ENCODE measurements around the gene OR51V1.
"Not testable (repeated sequence)": the region's sequence is repeated elsewhere in the genome, so short reads cannot be mapped to it uniquely, and the experiment has no call there.

Gene OR51V1

DNA sequence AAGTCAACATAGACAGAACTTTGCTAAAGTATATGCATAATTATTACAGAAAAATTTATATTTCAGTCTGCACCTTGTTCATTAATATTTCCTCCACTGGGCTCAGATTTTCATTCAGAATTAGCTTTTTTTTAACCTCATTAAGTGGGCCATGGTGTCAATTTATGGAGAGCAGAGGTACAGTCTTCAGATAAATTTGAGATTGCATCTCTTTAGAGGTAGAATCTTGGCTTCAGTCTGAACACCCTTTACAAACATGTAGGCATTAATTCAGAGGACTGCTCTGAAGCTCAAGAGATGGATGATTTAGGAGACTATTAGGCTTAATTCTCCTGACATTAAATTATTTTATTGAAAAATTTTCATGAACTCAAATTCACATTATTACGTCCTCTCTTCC, 29.8 kb upstream of the OR51V1 start:
- DNase-seq (ENCODE audit: low read depth) = no peak

GRCh38 chr11:5229796-5230195, 29.3 kb upstream of the OR51V1 start:
- DNase-seq (ENCODE audit: low read depth) = no peak

- no peak for DNase-seq (ENCODE audit: low read depth)
These were observed 28.9 kb upstream of the OR51V1 start for GRCh38 chr11:5229356-5229755.

- no peak for DNase-seq (ENCODE audit: low read depth)
These were observed 27.6 kb upstream of the OR51V1 start for GRCh38 chr11:5228124-5228523.

GRCh38 chr11:5227681-5228080, 27.2 kb upstream of the OR51V1 start:
- DNase-seq (ENCODE audit: low read depth) = no peak

GRCh38 chr11:5226732-5227310, 26.3 kb upstream of the OR51V1 start, which contains the start of gene HBB:
Gene HBB (minus strand): TSS chr11:5227071. CDS start chr11:5227021, 50 bp downstream.
- no peak for DNase-seq (ENCODE audit: low read depth)

GRCh38 chr11:5225480-5225871, 25.0 kb upstream of the OR51V1 start:
- DNase-seq (ENCODE audit: low read depth) = no peak

GRCh38 chr11:5224538-5225479, 24.3 kb upstream of the OR51V1 start:
- DNase-seq (ENCODE audit: low read depth) = no peak

- DNase-seq (ENCODE audit: low read depth) = no peak
These were observed 23.2 kb upstream of the OR51V1 start for GRCh38 chr11:5223686-5224085.

- DNase-seq (ENCODE audit: low read depth) = no peak
These were observed 22.7 kb upstream of the OR51V1 start for GRCh38 chr11:5223146-5223545.

- no peak for DNase-seq (ENCODE audit: low read depth)
These were observed 9.9 kb upstream of the OR51V1 start for GRCh38 chr11:5210376-5210885.

DNA sequence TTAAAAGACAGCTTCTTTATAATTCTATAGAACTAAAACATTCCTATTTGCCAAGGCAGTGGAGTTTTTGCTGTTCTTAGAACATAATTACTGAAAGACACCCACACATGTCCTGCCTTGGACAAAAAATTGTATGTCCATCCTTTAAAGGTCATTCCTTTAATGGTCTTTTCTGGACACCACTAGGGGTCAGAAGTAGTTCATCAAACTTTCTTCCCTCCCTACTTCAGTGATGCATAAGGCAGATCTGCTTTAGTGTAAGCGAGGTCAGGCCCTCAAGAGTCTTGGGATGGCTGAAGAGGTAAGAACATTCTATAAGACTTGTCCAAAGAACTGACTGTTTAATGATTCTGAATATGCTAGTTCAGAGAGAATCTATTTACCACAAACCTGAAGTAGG, 4.3 kb upstream of the OR51V1 start:
- peak; percentile 45 for DNase-seq (ENCODE audit: low read depth)

- peak; percentile 23 for DNase-seq (ENCODE audit: low read depth)
These were observed 2.9 kb upstream of the OR51V1 start for GRCh38 chr11:5203366-5203765.

DNA sequence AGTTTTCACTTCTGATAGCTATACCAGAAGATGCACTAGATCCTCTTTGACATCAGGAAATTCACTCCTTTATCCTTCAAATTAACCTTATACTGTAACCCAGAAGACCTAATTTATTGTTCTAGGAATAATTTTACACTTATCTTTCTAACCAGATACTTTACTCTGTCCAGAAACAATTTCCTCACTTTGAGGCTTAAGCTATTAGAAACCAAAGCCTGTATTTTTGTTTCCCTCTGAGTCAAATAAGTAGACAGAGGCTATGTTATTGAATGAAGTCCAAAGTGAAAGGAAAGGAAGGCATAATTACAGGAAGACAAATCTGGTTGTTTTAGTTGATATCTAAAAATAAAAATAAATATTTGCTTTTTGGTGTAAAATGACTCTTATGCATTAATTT, 2.2 kb downstream of the OR51V1 start:
- no peak for DNase-seq (ENCODE audit: low read depth)

DNA sequence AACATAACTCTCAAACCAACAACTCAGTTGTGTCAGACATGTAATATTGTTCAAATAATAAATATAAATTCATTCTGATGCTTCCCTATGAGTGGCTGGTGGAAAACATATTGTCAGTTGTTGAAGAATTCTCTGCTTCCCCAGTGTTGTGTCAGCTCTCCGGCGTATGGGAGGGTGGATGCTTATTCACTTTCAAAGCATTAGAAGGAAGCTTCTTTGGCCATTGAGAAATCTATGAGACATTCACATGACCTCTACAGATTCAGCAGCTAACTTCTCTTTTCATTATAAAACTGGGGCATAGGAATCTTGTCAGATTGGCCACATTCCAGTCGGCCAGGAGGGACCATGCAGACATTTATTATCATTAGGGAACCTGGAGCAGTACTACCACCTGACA, 2.9 kb downstream of the OR51V1 start:
- peak; percentile 50 for DNase-seq (ENCODE audit: low read depth)

DNA sequence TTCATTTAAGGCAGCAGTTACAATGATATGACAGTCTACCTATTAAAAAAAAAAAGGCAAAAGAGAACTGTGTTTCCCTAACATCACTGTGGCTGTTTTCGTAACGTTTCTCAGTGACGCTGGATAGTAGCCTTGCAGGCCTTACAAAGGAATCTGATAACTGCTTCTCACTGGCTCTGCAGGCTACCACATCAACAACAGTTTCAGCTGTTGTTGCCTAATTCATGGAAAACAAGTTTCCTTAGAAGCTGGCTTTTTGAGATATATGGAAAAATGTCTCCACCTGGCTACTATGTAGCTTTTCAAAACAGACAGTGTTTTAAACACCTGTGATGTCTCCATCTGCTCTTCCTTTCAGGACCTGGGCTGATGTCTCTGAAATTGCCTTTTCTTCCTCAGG, 3.8 kb downstream of the OR51V1 start:
- DNase-seq (ENCODE audit: low read depth) = no peak

DNA sequence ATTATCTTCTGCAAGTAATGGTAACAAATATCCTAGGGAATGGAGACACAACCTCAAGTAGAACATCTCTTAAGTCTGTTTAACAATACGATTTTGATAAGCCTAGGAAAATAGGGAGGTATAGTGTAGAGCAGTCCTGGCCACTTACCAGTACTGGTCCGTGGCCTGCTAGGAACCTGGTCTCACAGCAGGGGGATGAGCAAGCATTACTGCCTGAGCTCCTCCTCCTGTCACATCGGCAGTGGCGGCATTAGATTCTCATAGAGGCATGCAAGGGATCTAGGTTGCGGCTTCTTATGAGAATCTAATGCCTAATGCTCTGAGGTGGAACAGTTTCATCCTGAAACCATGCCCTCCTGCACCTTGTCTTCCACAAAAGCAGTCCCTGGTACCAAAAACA, 4.4 kb downstream of the OR51V1 start:
- no peak for DNase-seq (ENCODE audit: low read depth)

GRCh38 chr11:5192738-5193137, 7.7 kb downstream of the OR51V1 start:
- DNase-seq (ENCODE audit: low read depth) = no peak

DNA sequence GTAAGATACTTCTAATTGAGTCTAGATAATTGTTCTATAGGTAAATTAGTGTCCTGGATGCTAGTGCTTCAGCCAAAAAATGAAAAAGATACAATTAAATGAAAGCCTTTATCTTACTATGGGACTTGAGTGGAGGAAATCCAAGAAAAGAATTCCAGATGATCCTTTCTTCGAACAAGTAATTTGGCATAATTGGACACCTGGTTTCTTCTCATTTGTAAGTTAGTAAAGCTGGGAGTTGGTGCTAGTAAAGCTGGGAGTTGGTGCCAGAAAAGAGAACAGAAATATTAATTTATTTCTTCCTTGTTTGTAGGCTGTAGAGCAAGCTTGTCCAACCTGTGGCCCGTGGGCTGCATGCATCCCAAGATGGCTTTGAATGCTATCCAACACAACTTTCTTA, 12.3 kb downstream of the OR51V1 start:
- no peak for DNase-seq (ENCODE audit: low read depth)

GRCh38 chr11:5178046-5178837, 22.2 kb downstream of the OR51V1 start:
- DNase-seq (ENCODE audit: low read depth) = no peak

DNA sequence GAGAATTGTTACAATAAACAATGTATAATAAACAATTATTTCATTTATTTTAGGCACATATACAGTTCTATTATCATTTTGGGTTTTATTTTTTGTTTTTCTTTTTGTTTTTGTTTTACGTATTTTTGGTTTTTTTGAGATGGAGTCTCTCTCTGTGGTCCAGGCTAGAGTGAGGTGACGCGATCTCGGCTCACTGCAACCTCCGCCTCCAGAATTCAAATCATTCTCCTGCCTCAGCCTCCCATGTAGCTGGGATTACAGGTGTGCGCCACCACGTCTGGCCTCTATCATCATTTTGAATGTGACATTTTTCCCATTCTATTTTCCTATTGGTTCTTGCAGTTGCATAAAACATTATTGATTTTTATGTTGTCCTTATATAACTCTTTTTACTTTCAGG, 25.5 kb downstream of the OR51V1 start:
- DNase-seq (ENCODE audit: low read depth) = no peak

- no peak for DNase-seq (ENCODE audit: low read depth)
These were observed 28.6 kb downstream of the OR51V1 start for GRCh38 chr11:5171856-5172255.

DNA sequence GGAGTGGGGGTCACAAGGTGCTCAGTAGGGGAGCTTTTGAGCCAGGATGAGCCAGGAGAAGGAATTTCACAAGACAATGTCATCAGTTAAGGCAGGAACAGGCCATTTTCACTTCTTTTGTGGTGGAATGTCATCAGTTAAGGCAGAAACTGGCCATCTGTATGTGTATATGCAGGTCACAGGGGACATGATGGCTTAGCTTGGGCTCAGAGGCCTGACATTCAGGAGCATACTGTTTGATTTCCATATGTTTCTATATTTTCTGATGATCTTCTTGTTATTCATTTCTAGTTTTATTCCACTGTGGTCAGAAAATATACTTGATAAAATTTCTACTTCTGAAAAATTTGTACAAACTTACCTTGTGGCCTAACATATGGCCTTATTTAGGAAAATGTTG, 34.6 kb downstream of the OR51V1 start:
- not testable (repeated sequence) for DNase-seq (ENCODE audit: low read depth)
